Measurements from ENCODE around the gene HLA-DOB. TPM values are rescaled to one million over a fixed set of nuclear protein-coding genes. Genes with fewer than 3 reads are reported as not detected.

Gene HLA-DOB
- total RNA-seq, 1 experiment from 2014 or later, result 0.64 TPM

DNA sequence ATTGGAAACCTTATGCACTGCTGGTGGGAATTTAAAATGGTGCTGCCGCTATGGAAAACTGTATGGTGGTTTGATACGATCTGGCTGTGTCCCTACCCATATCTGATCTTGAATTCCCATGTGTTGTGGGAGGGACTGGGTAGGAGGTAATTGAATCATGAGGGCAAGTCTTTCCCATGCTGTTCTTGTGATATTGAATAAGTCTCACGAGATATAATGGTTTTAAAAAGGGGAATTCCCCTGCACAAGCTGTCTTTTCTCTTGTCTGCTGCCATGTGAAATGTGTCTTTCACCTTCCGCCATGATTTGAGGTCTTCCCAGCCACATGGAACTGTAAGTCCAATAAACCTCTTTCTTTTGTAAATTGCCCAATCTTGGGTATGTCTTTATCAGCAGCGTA, 16.9 kb upstream of the HLA-DOB start:
- no peak overlapping the region for H3K4me3 ChIP-seq (replicated peaks in 1 of 2; ENCODE audit: low read depth in 1 of 2, low read length in 2 of 2)
- no peaks in the 10 kb centered on the region for H3K9me3 ChIP-seq (ENCODE audit: control insufficient read depth in 1 of 2, insufficient read depth in 1 of 2, low read depth in 1 of 2, low read length in 2 of 2)
- TF ChIP-seq ELF1 (IDR thresholded peaks at IDR 0.05; ENCODE audit: borderline replicate concordance, low read depth) (no peak), POLR2AphosphoS5 (IDR thresholded peaks at IDR 0.05; ENCODE audit: low read depth, low read length) (no peak), SRF (IDR thresholded peaks at IDR 0.05; ENCODE audit: low read depth) (no peak), JUND (IDR thresholded peaks at IDR 0.05) (no peak), TCF7L2 (IDR thresholded peaks at IDR 0.05; ENCODE audit: borderline replicate concordance, extremely low read depth, insufficient read depth, insufficient read length) (no peak), SIN3A (IDR thresholded peaks at IDR 0.05; ENCODE audit: low read depth) (no peak), EGR1 (IDR thresholded peaks at IDR 0.05; ENCODE audit: low read depth) (no peak), SP1 (IDR thresholded peaks at IDR 0.05; ENCODE audit: low read depth) (no peak), YY1 (IDR thresholded peaks at IDR 0.05; ENCODE audit: extremely low read depth, insufficient replicate concordance, low read depth, low read length) (no peak), EZH2phosphoT487 (IDR thresholded peaks at IDR 0.05; ENCODE audit: borderline replicate concordance) (no peak), POLR2A (IDR thresholded peaks at IDR 0.05; ENCODE audit: borderline replicate concordance, extremely low read depth, insufficient read depth, insufficient read length) (no peak), ZFX (IDR thresholded peaks at IDR 0.05) (no peak), ZBTB33 (IDR thresholded peaks at IDR 0.05; ENCODE audit: extremely low read depth, insufficient replicate concordance, low read length) (no peak), EZH2 (IDR thresholded peaks at IDR 0.05) (no peak), ZNF274 (IDR thresholded peaks at IDR 0.05; ENCODE audit: low read depth, low read length) (no peak)
- TF ChIP-seq, protein P1, sequence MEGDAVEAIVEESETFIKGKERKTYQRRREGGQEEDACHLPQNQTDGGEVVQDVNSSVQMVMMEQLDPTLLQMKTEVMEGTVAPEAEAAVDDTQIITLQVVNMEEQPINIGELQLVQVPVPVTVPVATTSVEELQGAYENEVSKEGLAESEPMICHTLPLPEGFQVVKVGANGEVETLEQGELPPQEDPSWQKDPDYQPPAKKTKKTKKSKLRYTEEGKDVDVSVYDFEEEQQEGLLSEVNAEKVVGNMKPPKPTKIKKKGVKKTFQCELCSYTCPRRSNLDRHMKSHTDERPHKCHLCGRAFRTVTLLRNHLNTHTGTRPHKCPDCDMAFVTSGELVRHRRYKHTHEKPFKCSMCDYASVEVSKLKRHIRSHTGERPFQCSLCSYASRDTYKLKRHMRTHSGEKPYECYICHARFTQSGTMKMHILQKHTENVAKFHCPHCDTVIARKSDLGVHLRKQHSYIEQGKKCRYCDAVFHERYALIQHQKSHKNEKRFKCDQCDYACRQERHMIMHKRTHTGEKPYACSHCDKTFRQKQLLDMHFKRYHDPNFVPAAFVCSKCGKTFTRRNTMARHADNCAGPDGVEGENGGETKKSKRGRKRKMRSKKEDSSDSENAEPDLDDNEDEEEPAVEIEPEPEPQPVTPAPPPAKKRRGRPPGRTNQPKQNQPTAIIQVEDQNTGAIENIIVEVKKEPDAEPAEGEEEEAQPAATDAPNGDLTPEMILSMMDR (IDR thresholded peaks at IDR 0.05 in 2 of 3, conservative IDR thresholded peaks at IDR 0.05 in 1 of 3; ENCODE audit: borderline replicate concordance in 1 of 3, insufficient read depth in 1 of 3, low read depth in 2 of 3, low read length in 2 of 3), result no peak
- TF ChIP-seq, protein P2, sequence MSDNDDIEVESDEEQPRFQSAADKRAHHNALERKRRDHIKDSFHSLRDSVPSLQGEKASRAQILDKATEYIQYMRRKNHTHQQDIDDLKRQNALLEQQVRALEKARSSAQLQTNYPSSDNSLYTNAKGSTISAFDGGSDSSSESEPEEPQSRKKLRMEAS (IDR thresholded peaks at IDR 0.05), result no peak
- TF ChIP-seq, protein P3, sequence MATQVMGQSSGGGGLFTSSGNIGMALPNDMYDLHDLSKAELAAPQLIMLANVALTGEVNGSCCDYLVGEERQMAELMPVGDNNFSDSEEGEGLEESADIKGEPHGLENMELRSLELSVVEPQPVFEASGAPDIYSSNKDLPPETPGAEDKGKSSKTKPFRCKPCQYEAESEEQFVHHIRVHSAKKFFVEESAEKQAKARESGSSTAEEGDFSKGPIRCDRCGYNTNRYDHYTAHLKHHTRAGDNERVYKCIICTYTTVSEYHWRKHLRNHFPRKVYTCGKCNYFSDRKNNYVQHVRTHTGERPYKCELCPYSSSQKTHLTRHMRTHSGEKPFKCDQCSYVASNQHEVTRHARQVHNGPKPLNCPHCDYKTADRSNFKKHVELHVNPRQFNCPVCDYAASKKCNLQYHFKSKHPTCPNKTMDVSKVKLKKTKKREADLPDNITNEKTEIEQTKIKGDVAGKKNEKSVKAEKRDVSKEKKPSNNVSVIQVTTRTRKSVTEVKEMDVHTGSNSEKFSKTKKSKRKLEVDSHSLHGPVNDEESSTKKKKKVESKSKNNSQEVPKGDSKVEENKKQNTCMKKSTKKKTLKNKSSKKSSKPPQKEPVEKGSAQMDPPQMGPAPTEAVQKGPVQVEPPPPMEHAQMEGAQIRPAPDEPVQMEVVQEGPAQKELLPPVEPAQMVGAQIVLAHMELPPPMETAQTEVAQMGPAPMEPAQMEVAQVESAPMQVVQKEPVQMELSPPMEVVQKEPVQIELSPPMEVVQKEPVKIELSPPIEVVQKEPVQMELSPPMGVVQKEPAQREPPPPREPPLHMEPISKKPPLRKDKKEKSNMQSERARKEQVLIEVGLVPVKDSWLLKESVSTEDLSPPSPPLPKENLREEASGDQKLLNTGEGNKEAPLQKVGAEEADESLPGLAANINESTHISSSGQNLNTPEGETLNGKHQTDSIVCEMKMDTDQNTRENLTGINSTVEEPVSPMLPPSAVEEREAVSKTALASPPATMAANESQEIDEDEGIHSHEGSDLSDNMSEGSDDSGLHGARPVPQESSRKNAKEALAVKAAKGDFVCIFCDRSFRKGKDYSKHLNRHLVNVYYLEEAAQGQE (IDR thresholded peaks at IDR 0.05; ENCODE audit: low read depth), result no peak
- H3K9me2 ChIP-seq (ENCODE audit: insufficient read depth), result no peaks in the 10 kb centered on the region
- H3K4me1 ChIP-seq (ENCODE audit: control insufficient read depth in 1 of 2, insufficient read depth in 2 of 2, low read length in 2 of 2), result peaks cover 0 to 13% of the 10 kb centered on the region in 2 experiments; a peak in 2 of 4 replicates
- H3K4me2 ChIP-seq (ENCODE audit: low read length), result no peak overlapping the region
- BruUV-seq (replicated peaks), result no TSS peak
- no peak overlapping the region for H2AFZ ChIP-seq (ENCODE audit: low read depth, low read length, poor library complexity, severe bottlenecking)
- no peak overlapping the region for H3K27ac ChIP-seq (ENCODE audit: low read depth, low read length)
- H3K79me2 ChIP-seq (ENCODE audit: insufficient read depth, low read length), result peaks cover 9% of the 10 kb centered on the region; the same call in 1 of the 2 replicates
- ATAC-seq, result no peak
- H3K36me3 ChIP-seq (ENCODE audit: control insufficient read depth in 1 of 2, insufficient read depth in 2 of 2, low read length in 2 of 2), result peaks cover 12 to 50% of the 10 kb centered on the region in 2 experiments; a peak in 2 of 4 replicates
- ChIA-PET RAD21 (ENCODE audit: low non-redundant PET in 1 of 2, low total read pairs in 2 of 2, uncharacterized antibody in 2 of 2, unreplicated experiment in 2 of 2) (no interaction called here), CTCF (no interaction called here), POLR2A (no interaction called here)
- no peaks in the 10 kb centered on the region for H3K27me3 ChIP-seq (ENCODE audit: insufficient read depth, low read length)
- DNase-seq (ENCODE audit: low read depth, low spot score), result no peak
- intact Hi-C loops (cut with micrococcal nuclease), result no loop called here
- H4K20me1 ChIP-seq (ENCODE audit: insufficient read depth), result no peaks in the 10 kb centered on the region
- no peak overlapping the region for H3K9ac ChIP-seq (ENCODE audit: low read length)
